Measurements from ENCODE around the gene PLEKHN1. TPM values are rescaled to one million over a fixed set of nuclear protein-coding genes. Genes with fewer than 3 reads are reported as not detected.

Gene PLEKHN1
- total RNA-seq, 1 donor from 2014 or later: 1.1 TPM

DNA sequence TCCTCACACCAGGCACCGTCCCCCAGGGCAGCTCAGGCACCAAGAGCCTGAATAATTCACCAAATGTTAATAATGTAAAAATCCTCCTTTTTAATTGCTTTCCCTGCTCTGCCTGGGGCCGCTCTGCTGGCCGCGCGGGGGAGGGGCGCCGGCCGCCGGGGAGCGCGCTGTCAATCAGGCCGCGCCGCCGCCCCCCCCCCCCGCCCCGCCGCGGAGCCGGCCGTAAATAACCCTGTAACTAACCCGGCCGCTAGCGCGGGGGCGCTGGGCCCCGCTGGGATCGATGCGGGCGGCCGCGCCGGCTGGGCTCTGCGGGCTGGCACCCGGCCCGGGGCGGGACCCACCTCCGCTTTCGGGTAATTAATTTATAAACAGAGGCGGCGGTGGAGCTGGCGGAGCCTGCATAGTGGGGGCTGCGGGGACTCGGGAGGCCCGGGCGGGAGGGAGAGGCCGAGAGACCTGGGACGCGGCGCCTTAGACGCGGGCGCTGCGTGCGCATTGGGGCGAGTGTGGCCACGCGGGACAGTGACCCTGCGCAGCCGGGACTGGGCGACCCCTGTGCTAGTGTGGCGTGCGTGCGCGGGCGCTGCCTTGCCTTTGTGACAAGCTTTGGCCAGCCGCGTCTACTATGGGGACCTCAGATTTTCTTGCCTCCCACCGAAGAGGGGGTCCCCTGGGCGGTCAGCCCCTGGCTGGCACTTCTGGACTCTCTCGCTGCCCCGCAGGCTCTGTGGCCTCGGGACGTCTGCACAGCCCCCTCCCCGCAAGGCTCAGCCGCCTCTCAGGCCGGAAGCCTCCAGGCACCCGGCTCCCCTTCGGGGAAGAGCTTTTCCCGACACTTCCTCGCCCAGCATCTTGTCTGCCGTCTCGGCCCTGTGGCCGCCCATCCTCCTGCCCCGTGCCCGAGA is 25.9 kb upstream of the PLEKHN1 start:
- Mint-ChIP-seq H3K27ac (no peak overlapping the region), H3K9me3 (ENCODE audit: low read depth) (no peaks in the 10 kb centered on the region), H3K4me3 (ENCODE audit: low read depth) (peak overlapping the region; percentile 51), H3K27me3 (peaks cover 10% of the 10 kb centered on the region), H3K36me3 (ENCODE audit: insufficient read depth) (peaks cover 4% of the 10 kb centered on the region), H3K4me1 (ENCODE audit: low read depth) (peaks cover 18% of the 10 kb centered on the region)
- TF ChIP-seq, protein P1, sequence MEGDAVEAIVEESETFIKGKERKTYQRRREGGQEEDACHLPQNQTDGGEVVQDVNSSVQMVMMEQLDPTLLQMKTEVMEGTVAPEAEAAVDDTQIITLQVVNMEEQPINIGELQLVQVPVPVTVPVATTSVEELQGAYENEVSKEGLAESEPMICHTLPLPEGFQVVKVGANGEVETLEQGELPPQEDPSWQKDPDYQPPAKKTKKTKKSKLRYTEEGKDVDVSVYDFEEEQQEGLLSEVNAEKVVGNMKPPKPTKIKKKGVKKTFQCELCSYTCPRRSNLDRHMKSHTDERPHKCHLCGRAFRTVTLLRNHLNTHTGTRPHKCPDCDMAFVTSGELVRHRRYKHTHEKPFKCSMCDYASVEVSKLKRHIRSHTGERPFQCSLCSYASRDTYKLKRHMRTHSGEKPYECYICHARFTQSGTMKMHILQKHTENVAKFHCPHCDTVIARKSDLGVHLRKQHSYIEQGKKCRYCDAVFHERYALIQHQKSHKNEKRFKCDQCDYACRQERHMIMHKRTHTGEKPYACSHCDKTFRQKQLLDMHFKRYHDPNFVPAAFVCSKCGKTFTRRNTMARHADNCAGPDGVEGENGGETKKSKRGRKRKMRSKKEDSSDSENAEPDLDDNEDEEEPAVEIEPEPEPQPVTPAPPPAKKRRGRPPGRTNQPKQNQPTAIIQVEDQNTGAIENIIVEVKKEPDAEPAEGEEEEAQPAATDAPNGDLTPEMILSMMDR (IDR thresholded peaks at IDR 0.05; ENCODE audit: unreplicated experiment): no peak
- DNase-seq (ENCODE audit: low spot score, unreplicated experiment): peak; percentile 59

DNA sequence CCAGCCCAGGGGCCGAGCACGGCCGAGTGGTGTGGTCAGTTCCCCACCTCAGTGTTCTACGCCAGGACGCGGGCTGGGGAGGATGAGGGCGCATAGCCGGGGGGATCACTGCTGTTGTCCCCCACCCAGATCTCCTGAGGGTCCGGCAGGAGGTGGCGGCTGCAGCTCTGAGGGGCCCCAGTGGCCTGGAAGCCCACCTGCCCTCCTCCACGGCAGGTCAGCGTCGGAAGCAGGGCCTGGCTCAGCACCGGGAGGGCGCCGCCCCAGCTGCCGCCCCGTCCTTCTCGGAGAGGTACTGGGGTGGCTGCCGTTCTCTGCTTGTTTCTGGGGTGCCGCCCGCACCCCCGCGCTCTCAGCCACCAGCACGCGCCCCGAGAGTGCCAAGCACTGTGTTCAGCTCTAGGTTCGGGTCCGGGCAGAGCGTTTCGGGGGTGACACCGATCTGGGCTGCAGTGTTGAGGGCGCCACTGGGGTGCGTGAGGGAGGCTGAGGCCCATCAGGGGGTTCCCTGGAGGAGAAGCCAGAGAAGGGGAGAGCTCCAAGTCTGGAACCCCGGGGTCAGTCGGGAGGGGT is 25.2 kb upstream of the PLEKHN1 start:
- peak overlapping the region; percentile 66 for H3K4me3 Mint-ChIP-seq (ENCODE audit: low read depth)
- H3K4me1 Mint-ChIP-seq (ENCODE audit: low read depth): peaks cover 17% of the 10 kb centered on the region
- H3K27ac Mint-ChIP-seq: peak overlapping the region; percentile 45
- H3K27me3 Mint-ChIP-seq: peaks cover 6% of the 10 kb centered on the region
- H3K9me3 Mint-ChIP-seq (ENCODE audit: low read depth): no peaks in the 10 kb centered on the region
- no peak for DNase-seq (ENCODE audit: low spot score, unreplicated experiment)
- TF ChIP-seq, protein P1 (IDR thresholded peaks at IDR 0.05; ENCODE audit: unreplicated experiment): no peak
- peaks cover 6% of the 10 kb centered on the region for H3K36me3 Mint-ChIP-seq (ENCODE audit: insufficient read depth)

DNA sequence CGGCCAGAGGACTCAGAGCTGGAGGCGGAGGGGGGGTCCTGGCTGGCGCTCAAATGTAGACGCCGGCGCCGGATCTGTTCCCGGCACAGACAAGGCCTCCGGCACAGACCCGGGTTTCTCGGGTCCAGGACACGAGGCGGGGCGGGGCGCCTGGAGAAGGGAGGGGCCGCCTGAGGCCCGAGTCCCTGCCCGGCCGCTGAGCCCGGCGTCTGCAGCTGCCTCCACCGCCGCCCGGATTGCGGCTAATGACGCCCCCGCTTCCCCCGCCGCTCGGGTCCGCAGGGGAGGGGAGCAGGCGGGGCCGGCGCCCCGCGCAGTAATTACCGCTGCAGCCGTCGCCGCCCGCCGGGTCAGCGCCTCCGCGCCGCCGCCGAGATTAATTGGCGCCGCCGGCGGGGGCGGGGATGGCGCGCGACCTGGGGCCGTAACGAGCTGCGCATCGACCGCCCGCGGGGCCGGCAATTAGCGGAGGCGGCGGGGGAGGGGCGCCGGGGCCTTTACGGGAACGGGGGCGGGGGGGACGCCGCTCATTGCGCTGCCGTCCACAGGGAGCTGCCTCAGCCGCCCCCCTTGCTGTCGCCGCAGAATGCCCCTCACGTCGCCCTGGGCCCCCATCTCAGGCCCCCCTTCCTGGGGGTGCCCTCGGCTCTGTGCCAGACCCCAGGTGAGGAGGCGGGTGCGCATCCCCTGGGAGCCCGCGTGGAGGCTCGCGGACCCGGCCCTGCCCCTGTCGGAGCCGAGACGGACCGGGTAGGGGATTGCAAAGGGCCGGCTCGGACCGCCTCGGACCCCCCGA is 24.5 kb upstream of the PLEKHN1 start:
- Mint-ChIP-seq H3K4me3 (ENCODE audit: low read depth) (peak overlapping the region; percentile 66), H3K4me1 (ENCODE audit: low read depth) (peaks cover 16% of the 10 kb centered on the region), H3K27ac (no peak overlapping the region), H3K9me3 (ENCODE audit: low read depth) (no peaks in the 10 kb centered on the region), H3K27me3 (peaks cover 6% of the 10 kb centered on the region), H3K36me3 (ENCODE audit: insufficient read depth) (peaks cover 6% of the 10 kb centered on the region)
- TF ChIP-seq, protein P1 (IDR thresholded peaks at IDR 0.05; ENCODE audit: unreplicated experiment): no peak
- DNase-seq (ENCODE audit: low spot score, unreplicated experiment): peak; percentile 53

DNA sequence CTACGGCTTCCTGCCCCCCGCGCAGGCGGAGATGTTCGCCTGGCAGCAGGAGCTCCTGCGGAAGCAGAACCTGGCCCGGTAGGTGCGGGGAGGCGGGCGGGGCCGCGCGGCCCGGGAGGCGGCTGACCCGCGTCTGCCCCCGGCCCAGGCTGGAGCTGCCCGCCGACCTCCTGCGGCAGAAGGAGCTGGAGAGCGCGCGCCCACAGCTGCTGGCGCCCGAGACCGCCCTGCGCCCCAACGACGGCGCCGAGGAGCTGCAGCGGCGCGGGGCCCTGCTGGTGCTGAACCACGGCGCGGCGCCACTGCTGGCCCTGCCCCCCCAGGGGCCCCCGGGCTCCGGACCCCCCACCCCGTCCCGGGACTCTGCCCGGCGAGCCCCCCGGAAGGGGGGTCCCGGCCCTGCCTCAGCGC is 23.9 kb upstream of the PLEKHN1 start:
- H3K9me3 Mint-ChIP-seq (ENCODE audit: low read depth): no peaks in the 10 kb centered on the region
- peaks cover 15% of the 10 kb centered on the region for H3K4me1 Mint-ChIP-seq (ENCODE audit: low read depth)
- TF ChIP-seq, protein P1 (IDR thresholded peaks at IDR 0.05; ENCODE audit: unreplicated experiment): no peak
- H3K27me3 Mint-ChIP-seq: peaks cover 6% of the 10 kb centered on the region
- no peak overlapping the region for H3K27ac Mint-ChIP-seq
- H3K36me3 Mint-ChIP-seq (ENCODE audit: insufficient read depth): peaks cover 10% of the 10 kb centered on the region
- DNase-seq (ENCODE audit: low spot score, unreplicated experiment): no peak
- no peak overlapping the region for H3K4me3 Mint-ChIP-seq (ENCODE audit: low read depth)
